Activated B cell treated with CpG ODN at 0.5 μM for 24 hours (primary cell): ENCODE data around the gene ZEB1. TPM values are rescaled to one million over a fixed set of nuclear protein-coding genes. Genes with fewer than 3 reads are reported as not detected.

Experiments used
- ATAC-seq: fragments of 200-7000 bp; cut with Tn5 transposase; one replicate; pipeline ENCODE4 v1.10.0; 2021; ENCODE audit warnings: low read depth, mild to moderate bottlenecking, moderate library complexity
- CTCF ChIA-PET: fragments of 350-600 bp; sonication (Branson Sonifier 250); formaldehyde crosslinking; loops from one replicate; lab custom pipeline; 2021; ENCODE audit warnings: antibody characterized with exemption; lab: Charles Lee
- POLR2A ChIA-PET: fragments of 350-600 bp; sonication (Branson Sonifier 250); formaldehyde crosslinking; loops from one replicate; lab custom pipeline; 2021; ENCODE audit warnings: antibody characterized with exemption; lab: Charles Lee
- DNase-seq: peaks from one replicate; pipeline ENCODE4 v3.0.0; 2022
- H3K27ac Mint-ChIP-seq: one replicate; pipeline ENCODE4 v1.8.0; 2020; ENCODE audit warnings: mixed read lengths
- H3K27me3 Mint-ChIP-seq: one replicate; pipeline ENCODE4 v1.8.0; 2021; ENCODE audit warnings: mixed read lengths
- H3K36me3 Mint-ChIP-seq: one replicate; pipeline ENCODE4 v1.8.0; 2021; ENCODE audit warnings: low read depth, mixed read lengths
- H3K4me1 Mint-ChIP-seq: one replicate; pipeline ENCODE4 v1.8.0; 2021; ENCODE audit warnings: mixed read lengths
- H3K4me3 Mint-ChIP-seq: one replicate; pipeline ENCODE4 v1.8.0; 2020; ENCODE audit warnings: mild to moderate bottlenecking, mixed read lengths
- H3K9me3 Mint-ChIP-seq: one replicate; pipeline ENCODE4 v1.8.0; 2020; ENCODE audit warnings: mixed read lengths
- CTCF ChIP-seq: fragments of 200-600 bp; IDR thresholded peaks from one replicate; pipeline ENCODE4 v1.8.0; 2022; ENCODE audit warnings: antibody characterized with exemption, mild to moderate bottlenecking
- intact Hi-C: fragments of 100-400 bp; cut with micrococcal nuclease; formaldehyde crosslinking; loops from one replicate; pipeline ENCODE4 v1.15.1; 2024
- total RNA-seq: library from RNA; stranded (reverse); gene quantifications from 2 replicates; pipeline ENCODE4 v1.2.3, GENCODE V29; 2022

Gene ZEB1
- total RNA-seq, 1 donor from 2014 or later: 43.0 TPM

DNA sequence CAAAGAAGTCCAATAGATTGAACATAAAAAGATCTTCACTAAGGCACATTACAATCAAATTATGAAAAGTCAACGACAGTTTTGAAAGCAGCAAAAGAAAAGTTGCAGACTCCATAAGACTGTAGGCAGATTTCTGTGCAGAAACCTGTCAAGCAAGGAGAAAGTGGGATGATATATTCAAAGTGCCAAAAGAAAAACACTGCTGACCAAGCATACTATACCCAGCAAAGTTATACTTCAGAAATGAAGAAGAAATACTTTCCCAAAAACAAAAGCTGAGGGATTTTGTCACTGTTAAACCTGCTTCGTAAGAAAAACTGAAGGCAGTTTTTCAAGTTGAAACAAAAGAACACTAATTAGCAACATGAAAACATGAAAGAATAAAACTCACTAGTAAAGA is 145.5 kb downstream of the ZEB1 start:
- H3K9me3 Mint-ChIP-seq: peaks cover 30% of the 10 kb centered on the region
- CTCF ChIA-PET: no interaction called here
- DNase-seq: no peak

DNA sequence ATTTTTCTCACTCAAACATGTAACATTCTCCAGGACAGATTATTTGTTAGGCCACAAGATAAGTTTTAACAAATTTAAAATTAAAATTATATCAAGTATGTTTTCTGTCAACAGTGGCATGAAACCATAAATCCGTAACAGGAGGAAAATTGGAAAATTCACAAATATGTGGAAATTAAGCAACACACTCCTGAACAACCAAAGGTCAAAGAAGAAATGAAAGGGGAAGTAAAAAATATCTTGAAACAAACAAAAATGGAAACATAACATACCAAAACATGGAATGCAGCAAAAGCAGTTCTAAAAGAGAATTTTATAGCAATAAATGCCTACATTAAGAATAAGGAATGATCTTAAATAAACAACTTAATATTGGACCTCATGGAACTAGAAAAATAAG is 147.3 kb downstream of the ZEB1 start:
- H3K36me3 Mint-ChIP-seq: peaks cover 73% of the 10 kb centered on the region

More for the DNA sequence above, 145.5 kb downstream of the ZEB1 start:
- Mint-ChIP-seq H3K36me3 (peaks cover 82% of the 10 kb centered on the region), H3K27me3 (no peaks in the 10 kb centered on the region), H3K4me1 (no peaks in the 10 kb centered on the region), H3K4me3 (no peak overlapping the region), H3K27ac (no peak overlapping the region)
- no peak for ATAC-seq
- POLR2A ChIA-PET: no interaction called here
- TF ChIP-seq CTCF: no peak
- intact Hi-C loops: no loop called here

GRCh38 chr10:31467791-31468535 is 148.9 kb downstream of the ZEB1 start:
- no peak overlapping the region for H3K27ac Mint-ChIP-seq
- POLR2A ChIA-PET: no interaction called here
- no peaks in the 10 kb centered on the region for H3K4me1 Mint-ChIP-seq

More for the DNA sequence above, 147.3 kb downstream of the ZEB1 start:
- TF ChIP-seq CTCF: no peak
- Mint-ChIP-seq H3K9me3 (peaks cover 30% of the 10 kb centered on the region), H3K4me3 (no peak overlapping the region), H3K27ac (no peak overlapping the region), H3K4me1 (no peaks in the 10 kb centered on the region), H3K27me3 (no peaks in the 10 kb centered on the region)
- DNase-seq (no peak), ATAC-seq (no peak)
- CTCF ChIA-PET: no interaction called here
- POLR2A ChIA-PET: no interaction called here
- intact Hi-C loops: no loop called here

GRCh38 chr10:31468536-31468859 is 149.5 kb downstream of the ZEB1 start:
- Mint-ChIP-seq H3K27me3 (no peaks in the 10 kb centered on the region), H3K4me1 (no peaks in the 10 kb centered on the region), H3K4me3 (no peak overlapping the region), H3K9me3 (peaks cover 16% of the 10 kb centered on the region), H3K27ac (no peak overlapping the region), H3K36me3 (peaks cover 52% of the 10 kb centered on the region)
- no peak for TF ChIP-seq CTCF
- CTCF ChIA-PET: no interaction called here
- DNase-seq (no peak), ATAC-seq (no peak)
- intact Hi-C loops: no loop called here
- POLR2A ChIA-PET: interaction anchor here (0.6 kb wide), 1 partner anchor 9 kb away, joined by 3 read pairs; no protein-coding TSS in a partner anchor

More at GRCh38 chr10:31467791-31468535, 148.9 kb downstream of the ZEB1 start:
- intact Hi-C loops: no loop called here
- DNase-seq (no peak), ATAC-seq (no peak)
- Mint-ChIP-seq H3K36me3 (peaks cover 57% of the 10 kb centered on the region), H3K9me3 (peaks cover 19% of the 10 kb centered on the region), H3K4me3 (no peak overlapping the region), H3K27me3 (no peaks in the 10 kb centered on the region)
- CTCF ChIA-PET: no interaction called here
- no peak for TF ChIP-seq CTCF

GRCh38 chr10:31475519-31475918 is 156.5 kb downstream of the ZEB1 start:
- no peak for DNase-seq
- no peaks in the 10 kb centered on the region for H3K27me3 Mint-ChIP-seq
- H3K9me3 Mint-ChIP-seq: peaks cover 14% of the 10 kb centered on the region
- CTCF ChIA-PET: no interaction called here
- TF ChIP-seq CTCF: no peak
- no peak for ATAC-seq
- no peak overlapping the region for H3K27ac Mint-ChIP-seq
- no peaks in the 10 kb centered on the region for H3K4me1 Mint-ChIP-seq
- POLR2A ChIA-PET: no interaction called here
- intact Hi-C loops: no loop called here
- H3K36me3 Mint-ChIP-seq: peaks cover 22% of the 10 kb centered on the region
- no peak overlapping the region for H3K4me3 Mint-ChIP-seq
